ENCODE data around the gene TUFM.
"Not testable (repeated sequence)": the region's sequence is repeated elsewhere in the genome, so short reads cannot be mapped to it uniquely, and the experiment has no call there.

Gene TUFM

DNA sequence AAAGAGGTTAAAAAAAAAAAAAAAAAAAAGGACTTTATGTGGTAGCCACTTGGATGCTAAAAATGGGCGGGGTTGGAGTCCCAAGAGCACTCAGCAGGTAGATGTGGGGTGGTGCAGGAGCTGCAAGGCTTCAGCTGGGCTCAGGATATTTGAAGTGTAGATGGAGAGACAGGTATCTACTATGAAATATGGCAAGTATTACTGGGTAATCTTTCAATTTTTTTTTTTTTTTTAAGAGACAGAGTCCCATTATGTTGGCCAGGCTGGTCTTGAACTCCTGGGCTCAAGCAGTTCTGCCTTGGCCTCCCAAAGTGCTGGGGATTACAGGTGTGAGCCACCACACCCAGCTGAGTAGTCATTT is 7.6 kb downstream of the TUFM start:
- peak; percentile 8 for DNase-seq

GRCh38 chr16:28837672-28838557 is 8.2 kb downstream of the TUFM start:
- DNase-seq = no peak

DNA sequence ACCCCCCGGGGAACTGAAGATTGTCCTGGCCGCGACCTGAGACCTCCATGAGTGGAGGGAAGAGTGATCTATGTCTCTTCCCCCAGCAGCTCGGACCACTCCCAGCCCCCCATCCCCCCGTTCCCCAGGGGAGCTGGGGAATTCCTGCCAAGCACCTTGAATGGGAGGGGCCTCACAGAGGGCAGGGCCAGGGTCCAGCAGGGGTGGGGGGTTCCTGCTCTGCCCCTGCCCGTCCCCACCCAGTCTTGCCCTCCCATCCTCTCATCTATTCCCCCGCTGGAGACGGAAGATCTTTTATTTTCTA is 9.4 kb downstream of the TUFM start:
- no peak for DNase-seq

DNA sequence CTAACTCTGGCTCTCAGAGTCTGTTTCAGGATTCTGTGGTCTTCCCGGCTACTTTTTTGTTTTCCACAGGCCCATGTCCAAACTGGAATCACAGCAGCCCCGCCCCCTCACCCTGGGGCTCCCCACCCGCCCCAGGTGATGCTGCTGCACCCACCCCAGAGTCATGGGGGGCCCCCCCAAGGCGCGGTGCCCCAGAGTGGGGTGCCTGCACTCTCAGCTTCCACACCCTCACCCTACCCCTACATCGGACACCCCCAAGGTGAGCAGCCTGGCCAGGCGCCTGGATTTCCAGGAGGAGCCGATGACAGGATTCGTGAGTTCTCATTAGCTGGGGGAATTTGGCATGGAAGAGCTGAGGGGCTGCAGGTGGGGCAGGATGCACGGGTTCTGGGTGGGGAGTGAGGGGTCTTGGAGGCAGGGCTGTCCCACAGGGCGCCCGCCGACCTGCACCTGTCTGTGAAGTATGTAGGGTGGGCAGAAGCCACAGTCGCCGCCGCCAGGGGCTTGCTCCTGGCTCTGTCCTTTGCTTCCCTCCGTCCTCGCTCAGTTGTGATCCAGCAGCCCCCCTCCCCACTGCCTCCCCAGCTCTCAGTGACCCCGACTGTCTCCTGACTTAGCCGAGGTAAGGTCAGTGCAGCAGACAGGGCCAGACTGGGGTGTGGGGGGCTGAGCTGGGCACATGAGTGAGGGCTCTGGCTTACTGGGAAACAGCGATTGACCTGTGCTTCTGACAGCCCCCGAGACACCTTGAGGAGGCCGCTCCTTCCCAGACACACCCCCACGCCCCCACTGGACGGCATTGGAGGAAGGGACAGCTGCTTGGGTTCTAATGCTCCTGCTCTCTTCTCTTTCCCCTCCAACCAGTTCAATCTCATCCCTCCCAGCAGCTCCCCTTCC is 10.0 kb downstream of the TUFM start:
- DNase-seq = no peak

GRCh38 chr16:28834873-28835863 is 11.0 kb downstream of the TUFM start:
- no peak for DNase-seq

- DNase-seq = no peak
Measured at GRCh38 chr16:28834349-28834748, 11.8 kb downstream of the TUFM start.

DNA sequence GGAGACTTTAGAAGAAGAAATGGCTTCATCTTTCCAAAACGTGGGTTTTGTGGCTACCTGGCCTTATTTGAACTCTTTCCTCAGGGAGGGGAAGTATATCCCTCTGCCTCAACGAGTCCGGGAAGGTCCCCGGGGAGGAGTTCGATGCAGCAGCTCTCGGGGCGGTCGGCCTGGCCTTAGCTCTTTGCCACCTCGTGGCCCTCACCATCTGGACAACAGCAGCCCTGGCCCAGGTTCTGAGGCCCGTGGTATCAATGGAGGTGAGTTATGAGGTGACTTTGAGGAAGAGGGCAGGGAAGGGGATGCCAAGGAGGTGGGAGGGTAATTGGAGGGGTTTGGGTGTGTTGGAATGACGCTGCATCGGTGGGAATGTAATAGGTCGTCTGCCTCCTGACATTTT is 15.6 kb downstream of the TUFM start:
- no peak for DNase-seq

DNA sequence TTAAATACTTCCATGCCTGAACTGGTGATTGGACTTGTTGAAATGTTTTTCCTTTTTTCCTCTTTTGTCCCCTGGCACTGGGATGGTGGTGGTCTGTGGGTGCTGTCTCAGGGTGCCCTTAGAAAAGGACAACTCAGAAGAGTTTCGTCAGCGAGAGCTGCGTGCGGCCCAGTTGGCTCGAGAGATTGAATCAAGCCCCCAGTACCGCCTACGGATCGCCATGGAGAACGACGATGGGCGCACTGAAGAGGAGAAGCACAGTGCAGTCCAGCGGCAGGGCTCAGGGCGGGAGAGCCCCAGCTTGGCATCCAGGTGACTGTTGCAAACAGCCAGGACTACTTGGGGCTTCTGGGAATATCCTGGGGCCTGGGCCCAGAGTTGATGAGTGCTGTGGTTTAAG is 16.4 kb downstream of the TUFM start:
- no peak for DNase-seq

- peak; percentile 31 for DNase-seq
Measured at GRCh38 chr16:28826141-28826540, 20.0 kb downstream of the TUFM start.

- no peak for DNase-seq
Measured at GRCh38 chr16:28824717-28824973, 21.5 kb downstream of the TUFM start.

- DNase-seq = peak; percentile 96
Measured at GRCh38 chr16:28823873-28824716, 22.1 kb downstream of the TUFM start.

GRCh38 chr16:28823291-28823872 is 22.8 kb downstream of the TUFM start:
- peak; percentile 60 for DNase-seq

DNA sequence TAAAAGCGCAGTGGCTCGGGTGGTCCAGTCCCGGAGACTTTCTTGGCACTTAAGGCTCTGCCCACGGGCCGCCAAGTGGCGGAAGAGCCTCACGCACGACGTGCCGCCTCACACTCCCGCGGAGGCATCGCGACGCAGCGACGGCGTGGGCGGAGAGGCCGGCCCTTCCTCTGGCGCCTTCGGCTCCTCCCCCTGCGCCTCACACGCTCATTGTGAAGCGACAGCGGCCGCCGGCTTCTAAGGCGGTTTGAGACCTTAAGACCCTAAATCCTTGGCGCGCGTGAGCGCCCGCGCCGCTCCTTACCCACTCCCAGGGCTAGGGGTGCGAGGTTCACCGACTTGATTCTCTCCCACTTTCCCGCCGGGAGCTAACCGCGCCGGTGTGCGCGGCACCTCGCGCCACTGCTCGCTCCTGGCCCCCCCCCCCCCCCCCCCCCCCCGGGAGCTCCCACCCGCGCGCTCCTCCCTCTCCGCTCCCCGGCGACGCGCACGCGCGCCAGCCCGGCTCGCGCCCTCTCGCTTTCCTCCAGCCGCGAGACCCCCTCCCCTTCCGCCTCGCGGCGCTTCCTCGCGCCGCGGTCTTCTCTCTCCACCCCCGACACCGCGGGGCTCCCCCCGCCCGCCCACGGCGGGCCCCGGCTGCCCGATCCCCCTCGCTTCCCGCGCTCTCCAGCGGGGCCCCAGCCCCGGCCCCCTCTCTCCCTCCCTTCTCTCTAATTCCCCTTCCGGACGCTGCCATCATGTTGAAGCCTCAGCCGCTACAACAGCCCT is 23.4 kb downstream of the TUFM start, which contains the start of gene ATXN2L:
Gene ATXN2L, plus strand, starts transcription at position 480 of the 771 bp plus-strand sequence. Its CDS starts 261 bp downstream, at position 741.
- peak; percentile 97 for DNase-seq

GRCh38 chr16:28821874-28822519 is 24.2 kb downstream of the TUFM start:
- peak; percentile 19 for DNase-seq

DNA sequence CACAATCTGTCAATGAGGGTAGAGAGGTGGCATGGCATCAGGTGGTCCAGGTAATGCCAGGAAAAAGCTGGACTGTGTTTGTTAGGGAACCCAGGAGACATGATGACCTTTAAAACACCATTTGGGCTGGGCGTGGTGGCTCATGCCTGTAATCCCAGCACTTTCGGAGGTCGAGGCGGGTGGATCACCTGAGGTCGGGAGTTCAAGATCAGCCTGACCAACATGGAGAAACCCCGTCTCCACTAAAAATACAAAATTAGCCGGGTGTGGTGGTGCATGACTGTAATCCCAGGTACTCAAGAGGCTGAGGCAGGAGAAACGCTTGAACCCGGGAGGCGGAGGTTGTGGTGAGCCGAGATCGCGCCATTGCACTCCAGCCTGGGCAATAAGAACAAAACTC is 25.6 kb downstream of the TUFM start:
- DNase-seq = not testable (repeated sequence)

GRCh38 chr16:28820016-28820415 is 26.1 kb downstream of the TUFM start:
- DNase-seq = no peak

DNA sequence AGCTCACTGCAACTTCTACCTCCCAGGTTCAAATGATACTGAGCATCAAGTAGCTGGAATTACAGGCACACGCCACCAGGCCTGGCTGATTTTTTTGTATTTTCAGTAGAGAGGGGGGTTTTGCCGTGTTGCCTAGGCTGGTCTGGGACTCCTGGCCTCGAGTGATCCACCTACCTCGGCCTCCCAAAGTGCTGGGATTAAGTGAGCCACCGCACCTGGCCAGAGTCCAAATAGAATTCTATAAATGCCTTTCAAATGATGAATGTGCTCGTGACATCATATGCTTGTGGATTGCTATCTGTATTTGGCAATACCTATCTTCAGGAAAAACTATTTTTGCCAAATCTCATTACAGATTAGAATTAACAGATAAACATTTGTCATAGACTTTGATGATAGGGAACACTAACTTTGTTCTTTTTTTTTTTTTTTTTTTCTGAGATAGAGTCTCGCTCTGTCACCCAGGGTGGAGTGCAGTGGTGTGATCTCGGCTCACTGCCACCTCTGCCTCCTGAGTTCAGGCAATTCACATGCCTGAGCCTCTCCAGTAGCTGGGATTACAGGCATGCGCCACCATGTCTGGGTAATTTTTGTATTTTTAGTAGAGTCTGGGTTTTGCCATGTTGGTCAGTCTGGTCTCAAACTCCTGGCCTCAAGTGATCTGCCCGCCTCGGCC is 38.6 kb downstream of the TUFM start:
- DNase-seq = not testable (repeated sequence)

DNA sequence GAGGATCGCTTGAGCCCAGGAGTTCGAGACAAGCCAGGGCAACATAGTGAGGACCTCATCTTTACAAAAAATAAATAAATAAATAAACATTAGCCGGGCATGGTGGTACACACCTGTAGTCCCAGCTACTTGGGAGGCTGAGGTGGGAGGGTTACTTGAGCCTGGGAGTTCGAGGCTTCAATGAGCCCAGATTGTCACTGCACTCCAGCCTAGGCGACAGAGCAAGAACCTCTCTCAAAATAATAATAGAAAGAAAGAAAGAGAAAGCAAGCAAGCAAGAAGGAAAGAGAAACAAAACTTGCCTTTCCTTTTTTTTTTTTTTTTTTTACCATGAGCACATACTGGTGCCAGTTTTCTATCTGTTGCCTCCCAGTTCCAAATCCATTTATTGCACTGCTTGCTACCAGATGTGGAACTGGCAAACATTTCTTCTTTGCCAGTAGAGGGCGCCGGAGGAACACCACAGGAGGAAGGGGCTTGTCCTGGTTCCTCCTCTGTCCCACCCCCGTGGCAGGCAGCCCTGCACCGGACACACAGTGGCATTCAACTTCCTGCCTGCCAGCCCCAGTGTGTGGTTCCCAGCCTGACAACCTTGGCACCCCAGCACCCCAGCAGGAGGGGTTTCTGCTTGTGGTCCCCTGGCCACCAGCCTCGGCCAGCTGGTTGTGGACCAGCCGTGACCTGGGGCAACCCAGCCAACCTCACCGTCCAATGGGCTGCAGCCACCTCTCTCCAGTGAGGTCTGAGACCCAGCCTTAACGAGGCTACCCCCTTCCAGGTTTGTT is 43.7 kb downstream of the TUFM start:
- peak; percentile 75 for DNase-seq
